CD14-positive monocyte (primary cell): Measurements from ENCODE around the gene SERPINB4. TPM values are rescaled to one million over a fixed set of nuclear protein-coding genes. Genes with fewer than 3 reads are reported as not detected.
"Not testable (repeated sequence)": the region's sequence is repeated elsewhere in the genome, so short reads cannot be mapped to it uniquely, and the experiment has no call there.

Experiments used
- DNase-seq, 3 donors: peaks; one replicate each; pipeline ENCODE4 v3.0.0-alpha.2; 2011 to 2022
- H2AFZ ChIP-seq: 2 replicates; pipeline ENCODE4 v1.6.0; 2012; ENCODE audit warnings: mild to moderate bottlenecking, low read depth, low read length, inconsistent platforms; ENCODE audit not compliant: insufficient read depth, poor library complexity, severe bottlenecking
- H3K27ac ChIP-seq, 2 donors: 1 replicate in 1 of 2; 2 replicates in 1 of 2; pipeline ENCODE4 v1.5.1; 2012 to 2013; ENCODE audit warnings: low read length in 2 of 2, control low read depth in 1 of 2, inconsistent platforms in 1 of 2, low read depth in 1 of 2, mild to moderate bottlenecking in 1 of 2
- H3K27me3 ChIP-seq, 2 donors: one replicate each; pipeline versions ENCODE4 v1.6.0 to v1.6.1; 2011 to 2013; ENCODE audit warnings: low read length in 2 of 2; ENCODE audit not compliant: control insufficient read depth in 2 of 2, insufficient read depth in 2 of 2
- H3K36me3 ChIP-seq, 2 donors: replicated peaks in 1 of 2; 1 replicate in 1 of 2; 2 replicates in 1 of 2; pipeline versions ENCODE4 v1.5.1 to v1.6.1; 2012 to 2013; ENCODE audit warnings: low read length in 2 of 2, control low read depth in 1 of 2, inconsistent platforms in 1 of 2, mild to moderate bottlenecking in 1 of 2; ENCODE audit not compliant: insufficient read depth in 2 of 2, control insufficient read depth in 1 of 2
- H3K4me1 ChIP-seq, 2 donors: 1 replicate in 1 of 2; 2 replicates in 1 of 2; pipeline versions ENCODE4 v1.5.1 to v1.6.1; 2012 to 2013; ENCODE audit warnings: low read length in 2 of 2, control low read depth in 1 of 2, inconsistent platforms in 1 of 2, mild to moderate bottlenecking in 1 of 2, moderate library complexity in 1 of 2; ENCODE audit not compliant: insufficient read depth in 2 of 2, control insufficient read depth in 1 of 2
- H3K4me2 ChIP-seq: replicated peaks from 2 replicates; pipeline ENCODE3; 2012; ENCODE audit warnings: low read length, moderate library complexity, mild to moderate bottlenecking; ENCODE audit not compliant: poor library complexity, severe bottlenecking; ENCODE audit errors: extremely low read depth
- H3K4me3 ChIP-seq, 3 experiments: fragments of 200-600 bp in 1 of 3; sonication (generic) in 1 of 3; replicated peaks in 1 of 3; 1 replicate in 2 of 3; 2 replicates in 1 of 3; pipeline ENCODE4 v1.5.1; 2011 to 2013; ENCODE audit warnings: low read length in 3 of 3, mild to moderate bottlenecking in 3 of 3, control low read depth in 2 of 3, low read depth in 2 of 3, inconsistent platforms in 1 of 3, moderate library complexity in 1 of 3
- H3K79me2 ChIP-seq: 2 replicates; pipeline ENCODE4 v1.6.0; 2012; ENCODE audit warnings: mild to moderate bottlenecking, control low read depth, inconsistent platforms, low read length, moderate library complexity; ENCODE audit not compliant: insufficient read depth
- H3K9ac ChIP-seq: 2 replicates; pipeline ENCODE4 v1.6.0; 2017; ENCODE audit warnings: low read length, mild to moderate bottlenecking; ENCODE audit not compliant: insufficient read depth, poor library complexity, severe bottlenecking
- H3K9me3 ChIP-seq, 2 donors: replicated peaks in 1 of 2; 1 replicate in 1 of 2; 2 replicates in 1 of 2; pipeline versions ENCODE4 v1.5.1 to v1.6.1; 2012 to 2013; ENCODE audit warnings: low read length in 2 of 2, control low read depth in 1 of 2; ENCODE audit not compliant: control insufficient read depth in 1 of 2, insufficient read depth in 1 of 2
- H4K20me1 ChIP-seq: 2 replicates; pipeline ENCODE4 v1.6.0; 2012; ENCODE audit warnings: mild to moderate bottlenecking, low read length, control low read depth, moderate library complexity; ENCODE audit not compliant: insufficient read depth
- H3K27ac Mint-ChIP-seq, 7 donors: one replicate each; pipeline ENCODE4 v1.8.0; 2020; ENCODE audit warnings: mild to moderate bottlenecking in 7 of 7, mixed read lengths in 7 of 7, moderate library complexity in 6 of 7, inconsistent platforms in 2 of 7
- H3K27me3 Mint-ChIP-seq, 3 donors: one replicate each; pipeline ENCODE4 v1.8.0; 2021 to 2022; ENCODE audit warnings: low read depth in 3 of 3, mild to moderate bottlenecking in 3 of 3, mixed read lengths in 3 of 3, moderate library complexity in 3 of 3, inconsistent platforms in 1 of 3
- H3K36me3 Mint-ChIP-seq, 2 donors: one replicate each; pipeline ENCODE4 v1.8.0; 2020; ENCODE audit warnings: mixed read lengths in 2 of 2, inconsistent platforms in 1 of 2, mild to moderate bottlenecking in 1 of 2
- H3K4me1 Mint-ChIP-seq: one replicate; pipeline ENCODE4 v1.8.0; 2020; ENCODE audit warnings: mild to moderate bottlenecking, mixed read lengths
- H3K4me3 Mint-ChIP-seq, 2 donors: one replicate each; pipeline ENCODE4 v1.8.0; 2020; ENCODE audit warnings: mild to moderate bottlenecking in 2 of 2, mixed read lengths in 2 of 2, moderate library complexity in 1 of 2
- H3K9me3 Mint-ChIP-seq, 7 donors: one replicate each; pipeline ENCODE4 v1.8.0; 2020 to 2022; ENCODE audit warnings: mixed read lengths in 7 of 7, mild to moderate bottlenecking in 6 of 7, moderate library complexity in 6 of 7, inconsistent platforms in 2 of 7
- CTCF ChIP-seq: fragments of 200-600 bp; IDR thresholded peaks from one replicate; pipeline ENCODE4 v1.8.0; 2022; ENCODE audit warnings: antibody characterized with exemption, mild to moderate bottlenecking
- WGBS: methylation state at CpG from one replicate; pipeline ENCODE4 v1.1.5; 2013; ENCODE audit warnings: missing lambda C conversion rate; ENCODE audit not compliant: insufficient coverage; 5-methylcytosine and 5-hydroxymethylcytosine counted together
- intact Hi-C, 2 donors: fragments of 100-400 bp; cut with micrococcal nuclease; formaldehyde crosslinking; loops; one replicate each; pipeline versions ENCODE4 v1.15.0 to v1.15.1; 2023
- polyA minus RNA-seq: library from RNA; depleted of rRNA, polyadenylated mRNA; stranded (reverse); fragments of >200 nt; gene quantifications from 2 replicates; pipeline ENCODE4 v1.2.3, GENCODE V29; 2012
- polyA plus RNA-seq, 3 donors: library from polyadenylated mRNA; depleted of rRNA in 1 of 3; unstranded in 2 of 3; stranded (reverse) in 1 of 3; fragments of 300-500 nt in 2 of 3; fragments of >200 nt in 1 of 3; fragmentation: Illumina TruSeq in 2 of 3; gene quantifications; 1 replicate in 2 of 3; 2 replicates in 1 of 3; pipeline ENCODE4 v1.2.3, GENCODE V29; 2012 to 2021
- total RNA-seq, 12 experiments: library from RNA in 1 of 12; stranded (reverse) in 1 of 12; fragments of 120-200 nt in 1 of 12; gene quantifications; one replicate each; pipeline ENCODE4 v1.2.4 and lab custom pipeline; 2013 to 2026; ENCODE audit warnings: mixed read lengths in 6 of 12, inconsistent platforms in 1 of 12

Gene SERPINB4
- total RNA-seq (2013) = not detected
- not detected for polyA plus RNA-seq
- polyA minus RNA-seq = not detected in 2 replicates
- 0 to 0.92 (median 0) reads per million in 11 experiments for total RNA-seq (lab: John Stamatoyannopoulos, UW)

GRCh38 chr18:63644142-63644541 is at the start of gene SERPINB4:
TSS of gene SERPINB4 (minus strand) at chr18:63644256. CDS start at chr18:63643577, 679 bp downstream.
- H4K20me1 ChIP-seq, H3K4me3 Mint-ChIP-seq, H3K27me3 Mint-ChIP-seq, H3K4me1 Mint-ChIP-seq, H3K9me3 ChIP-seq, intact Hi-C loops, H3K9ac ChIP-seq, H3K4me1 ChIP-seq, H3K4me3 ChIP-seq, H3K79me2 ChIP-seq, H3K27ac Mint-ChIP-seq, H3K36me3 Mint-ChIP-seq, H3K4me2 ChIP-seq, H2AFZ ChIP-seq, H3K36me3 ChIP-seq, H3K27me3 ChIP-seq, H3K27ac ChIP-seq, DNase-seq, H3K9me3 Mint-ChIP-seq: not testable (repeated sequence)
- no CpG with 5 or more reads among the region's 2 CpGs for WGBS

GRCh38 chr18:63689064-63689463 is 45.0 kb upstream of the SERPINB4 start:
- Histone ChIP-seq H2AFZ (no peak overlapping the region), H3K9ac (no peak overlapping the region), H4K20me1 (no peaks in the 10 kb centered on the region), H3K27ac (no peak overlapping the region), H3K4me1 (no peaks in the 10 kb centered on the region), H3K4me3 (no peak overlapping the region), H3K4me2 (no peak overlapping the region), H3K79me2 (no peaks in the 10 kb centered on the region), H3K36me3 (no peaks in the 10 kb centered on the region), H3K9me3 (peaks cover 0 to 7% of the 10 kb centered on the region in 2 donors), H3K27me3 (no peaks in the 10 kb centered on the region)
- Mint-ChIP-seq H3K4me3 (peak overlapping the region in 1 of 2 donors; percentile 24), H3K27me3 (peaks cover 6 to 17% (median 9%) of the 10 kb centered on the region in 3 donors), H3K36me3 (no peaks in the 10 kb centered on the region), H3K9me3 (peaks cover 7 to 22% (median 13%) of the 10 kb centered on the region in 7 donors), H3K27ac (no peak overlapping the region), H3K4me1 (no peaks in the 10 kb centered on the region)
- TF ChIP-seq CTCF = no peak
- intact Hi-C loops = no loop called here
- no CpG with 5 or more reads among the region's 2 CpGs for WGBS
- DNase-seq = no peak
